GM18505 (cell line): ENCODE data around the gene EML4.

Experiments used
- ATAC-seq: cut with Tn5 transposase; IDR thresholded peaks from one replicate; pipeline ENCODE4 v1.9.1; 2021; ENCODE audit not compliant: unreplicated experiment
- POLR2A ChIP-seq: IDR thresholded peaks from 4 replicates; pipeline ENCODE4 v1.6.1; 2011; ENCODE audit warnings: borderline replicate concordance; ENCODE audit not compliant: insufficient read depth, insufficient read length; ENCODE audit errors: extremely low read depth

The EML4 gene

GRCh38 chr2:42298132-42298531, 129.0 kb downstream of the EML4 start:
- TF ChIP-seq POLR2A: no peak
- ATAC-seq: no peak

GRCh38 chr2:42298996-42299754, 130.0 kb downstream of the EML4 start:
- TF ChIP-seq POLR2A: no peak
- ATAC-seq: no peak

- no peak for ATAC-seq
- TF ChIP-seq POLR2A: no peak
Observed at GRCh38 chr2:42300527-42300926, 131.4 kb downstream of the EML4 start.

DNA sequence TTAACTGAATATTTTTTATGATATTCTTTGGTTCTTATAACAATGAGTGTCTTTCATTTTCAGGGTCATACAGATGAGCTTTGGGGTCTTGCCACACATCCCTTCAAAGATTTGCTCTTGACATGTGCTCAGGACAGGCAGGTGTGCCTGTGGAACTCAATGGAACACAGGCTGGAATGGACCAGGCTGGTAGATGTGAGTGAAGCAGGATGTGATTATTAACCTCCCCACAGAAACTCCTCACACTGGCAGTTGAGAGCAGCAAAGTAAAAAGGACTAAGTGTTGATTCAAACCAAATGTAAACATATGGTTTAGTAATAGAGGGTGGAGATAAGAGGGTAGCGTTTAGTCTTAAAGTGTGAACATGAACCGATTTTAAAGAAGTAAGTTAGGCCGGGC, 134.1 kb downstream of the EML4 start:
- no peak for TF ChIP-seq POLR2A
- ATAC-seq: no peak

DNA sequence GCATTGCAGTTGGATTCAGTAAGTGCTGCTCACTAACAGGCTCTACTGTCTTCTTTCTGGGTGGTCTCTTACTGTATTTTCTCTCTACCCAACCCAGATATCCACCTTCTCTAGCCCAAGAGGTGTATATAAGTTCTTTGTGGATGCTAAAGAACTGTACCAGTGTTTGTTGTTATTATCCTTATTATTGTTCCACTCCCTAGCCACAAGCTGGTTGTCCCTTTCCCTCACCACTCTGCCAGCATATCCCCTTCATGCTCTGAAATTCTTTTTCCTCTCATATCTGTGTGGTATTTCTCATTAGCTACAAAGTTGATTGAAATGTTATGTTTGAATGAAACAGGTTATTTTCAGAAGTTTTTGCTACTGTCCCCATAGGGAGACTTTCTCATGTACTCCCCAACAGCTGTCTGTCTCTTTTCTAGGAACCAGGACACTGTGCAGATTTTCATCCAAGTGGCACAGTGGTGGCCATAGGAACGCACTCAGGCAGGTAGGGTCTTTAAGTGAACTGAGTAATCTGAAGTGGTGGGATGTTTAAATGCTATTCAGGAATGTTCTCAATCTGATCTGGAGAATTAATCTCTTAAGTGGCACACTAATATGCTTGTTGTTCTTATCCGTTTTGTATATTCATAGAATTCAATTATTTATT, 135.0 kb downstream of the EML4 start:
- TF ChIP-seq POLR2A: no peak
- ATAC-seq: no peak

DNA sequence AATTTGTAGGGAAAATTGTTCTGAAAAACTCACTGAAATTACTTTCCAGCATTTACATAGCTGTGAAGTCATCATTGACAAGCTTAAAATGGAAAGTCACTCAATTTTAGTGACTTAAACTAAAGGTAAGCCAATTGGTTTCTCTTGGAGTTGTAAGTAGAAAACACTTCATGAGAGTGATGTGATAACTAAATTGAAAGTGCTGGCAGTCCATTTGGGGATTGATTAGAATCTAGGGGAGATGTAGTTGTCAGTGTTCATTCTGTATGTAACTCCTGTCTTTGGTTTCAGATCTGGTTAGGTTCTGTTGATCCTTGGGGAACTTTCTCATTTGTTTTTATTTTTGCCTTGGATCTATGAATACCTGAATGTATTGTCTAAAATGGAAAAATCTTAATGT, 138.0 kb downstream of the EML4 start:
- ATAC-seq: no peak
- TF ChIP-seq POLR2A: no peak

DNA sequence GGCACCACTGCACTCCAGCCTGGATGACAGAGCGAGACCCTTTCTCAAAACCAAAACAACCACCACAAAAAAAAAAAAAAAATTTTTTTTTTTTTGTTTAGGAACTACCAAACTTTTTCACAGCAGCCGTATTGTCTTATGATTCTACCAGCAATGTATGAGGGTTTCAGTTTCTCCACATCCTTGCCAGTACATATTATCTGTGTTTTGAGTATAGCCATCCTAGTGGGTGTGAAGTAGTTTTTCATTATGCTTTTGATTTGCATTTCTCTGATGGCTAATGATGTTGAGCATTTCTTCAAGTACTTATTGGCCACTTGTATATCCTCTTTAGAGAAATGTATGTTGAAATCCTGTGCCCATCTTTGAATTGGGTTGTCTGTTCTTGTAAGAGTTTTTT, 140.2 kb downstream of the EML4 start:
- ATAC-seq: no peak
- TF ChIP-seq POLR2A: no peak

DNA sequence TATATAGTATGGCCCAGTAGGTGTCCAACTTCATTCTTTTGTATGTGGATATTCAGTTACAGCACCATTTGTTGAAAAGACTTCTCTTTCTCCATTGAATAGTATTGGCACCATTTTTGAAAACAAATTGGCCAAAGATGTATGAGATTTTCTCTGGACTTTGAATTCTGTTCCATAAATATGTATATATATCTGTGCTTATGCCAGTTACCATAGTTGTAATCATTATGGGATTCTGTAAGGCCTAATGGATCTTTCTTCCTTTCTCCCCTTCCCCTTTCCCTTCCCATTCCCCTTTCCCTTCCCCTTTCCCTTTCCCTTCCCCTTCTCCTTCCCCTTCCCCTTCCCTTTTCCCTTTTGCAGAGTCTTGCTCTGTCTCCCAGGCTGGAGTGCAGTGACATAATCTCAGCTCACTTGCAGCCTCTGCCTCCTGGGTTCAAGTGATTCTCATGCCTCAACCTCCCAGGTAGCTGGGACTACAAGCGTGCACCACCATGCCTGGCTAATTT, 140.9 kb downstream of the EML4 start:
- ATAC-seq: no peak
- TF ChIP-seq POLR2A: no peak

- TF ChIP-seq POLR2A: no peak
- no peak for ATAC-seq
Observed at GRCh38 chr2:42312106-42312505, 143.0 kb downstream of the EML4 start.

DNA sequence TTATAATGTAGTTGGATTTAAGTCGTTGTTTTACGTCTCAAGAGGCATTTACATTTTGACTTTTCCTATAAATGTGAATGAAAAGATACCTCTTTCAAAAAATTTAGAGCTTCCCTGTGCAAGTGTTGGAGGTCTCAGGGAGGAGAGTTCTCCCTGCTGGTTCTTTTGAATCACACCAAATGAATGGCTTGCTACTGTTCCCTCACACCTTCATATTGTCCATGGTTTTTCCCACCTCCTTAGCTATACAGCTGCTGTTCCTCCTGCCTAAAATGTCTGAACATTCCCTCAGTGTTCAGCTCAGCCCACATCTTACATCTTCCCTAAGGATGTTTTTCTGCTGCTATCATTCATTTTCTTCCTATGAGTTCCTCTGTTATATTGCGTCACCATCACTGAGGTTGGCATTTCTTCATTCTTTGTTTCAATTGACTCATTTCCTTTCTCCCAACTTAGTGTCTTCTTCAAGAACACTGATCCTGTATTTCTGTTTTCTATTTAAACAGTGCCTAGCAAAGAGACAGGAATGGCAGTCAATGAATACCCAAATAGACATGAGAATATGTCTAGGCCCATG, 145.8 kb downstream of the EML4 start:
- no peak for ATAC-seq
- no peak for TF ChIP-seq POLR2A

DNA sequence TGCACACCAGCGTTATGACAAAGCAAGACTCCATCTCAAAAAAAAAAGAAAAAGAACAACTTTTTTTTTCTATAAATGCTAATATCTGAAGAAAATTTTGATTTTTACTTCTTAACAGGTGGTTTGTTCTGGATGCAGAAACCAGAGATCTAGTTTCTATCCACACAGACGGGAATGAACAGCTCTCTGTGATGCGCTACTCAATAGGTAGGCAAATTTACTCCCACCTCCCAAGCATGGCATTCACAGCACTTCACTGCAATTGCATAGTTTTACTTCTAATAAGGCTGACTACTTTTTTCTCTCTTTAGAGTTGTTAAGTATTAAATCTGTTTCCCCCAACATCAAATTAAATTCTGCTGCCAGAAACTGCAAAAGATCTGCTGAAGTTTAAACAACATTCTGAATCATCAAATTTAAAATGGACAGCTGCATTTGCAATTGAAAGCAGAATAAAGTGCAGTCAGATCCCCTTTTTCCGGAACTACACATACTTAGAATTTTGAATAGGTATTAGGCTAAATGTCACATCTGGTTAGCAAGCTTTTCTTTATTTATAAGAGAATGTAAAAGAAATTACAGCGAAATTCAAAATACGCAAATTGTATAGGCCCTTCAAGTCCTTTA, 146.8 kb downstream of the EML4 start:
- TF ChIP-seq POLR2A: no peak
- ATAC-seq: no peak

GRCh38 chr2:42316910-42317309, 147.8 kb downstream of the EML4 start:
- TF ChIP-seq POLR2A: no peak
- no peak for ATAC-seq

GRCh38 chr2:42317486-42317885, 148.3 kb downstream of the EML4 start:
- no peak for ATAC-seq

GRCh38 chr2:42317945-42318344, 148.8 kb downstream of the EML4 start:
- no peak for ATAC-seq
- TF ChIP-seq POLR2A: no peak

More at GRCh38 chr2:42317486-42317885, 148.3 kb downstream of the EML4 start:
- no peak for TF ChIP-seq POLR2A

GRCh38 chr2:42319265-42319664, 150.1 kb downstream of the EML4 start:
- no peak for ATAC-seq
- TF ChIP-seq POLR2A: no peak
